Right cardiac atrium (tissue), 5 donors: Measurements from ENCODE around the gene TNFRSF11A. TPM values are rescaled to one million over a fixed set of nuclear protein-coding genes. Genes with fewer than 3 reads are reported as not detected.

Experiments
- ATAC-seq, 2 donors: fragments of 200-7000 bp; cut with Tn5 transposase; one replicate each; pipeline versions ENCODE4 v1.8.0 to v1.9.1; 2020; ENCODE audit warnings: moderate library complexity in 2 of 2, mild to moderate bottlenecking in 1 of 2
- DNase-seq, 3 donors: peaks; one replicate each; pipeline ENCODE4 v3.0.0-alpha.2; 2020
- H3K27ac ChIP-seq: one replicate; pipeline ENCODE4 v1.5.1; 2013; ENCODE audit warnings: mild to moderate bottlenecking, low read length, control low read depth, moderate library complexity
- H3K27me3 ChIP-seq: one replicate; pipeline ENCODE4 v1.6.1; 2013; ENCODE audit not compliant: control insufficient read depth, insufficient read depth
- H3K4me1 ChIP-seq: one replicate; pipeline ENCODE4 v1.6.1; 2013; ENCODE audit warnings: low read length; ENCODE audit not compliant: control insufficient read depth, insufficient read depth
- H3K4me3 ChIP-seq: one replicate; pipeline ENCODE4 v1.5.1; 2013; ENCODE audit warnings: low read length, control low read depth
- H3K9me3 ChIP-seq: one replicate; pipeline ENCODE4 v1.6.1; 2013; ENCODE audit warnings: low read length; ENCODE audit not compliant: control insufficient read depth
- WGBS: extraction: QIAGEN DNeasy Blood & Tissue Kit; methylation state at CpG from one replicate; pipeline ENCODE4 v1.1.7; 2013; 5-methylcytosine and 5-hydroxymethylcytosine counted together
- intact Hi-C, 4 donors: fragments of 100-400 bp; cut with DNase I; formaldehyde crosslinking; loops; one replicate each; pipeline versions ENCODE4 v1.11.0 to v1.14.0; 2022 to 2023
- polyA plus RNA-seq: library from polyadenylated mRNA; stranded (reverse); fragments of 200-250 nt; gene quantifications from one replicate; pipeline ENCODE4 v1.2.3, GENCODE V29; 2013
- total RNA-seq, 4 donors: library from RNA; stranded (reverse); fragmentation: NEBNext Ultra II Directional; extraction: Animal tissue kit (Norgen Biotek cat#: 25700); gene quantifications; one replicate each; pipeline ENCODE4 v1.2.1, GENCODE V29; 2021
- donor health status: healthy with polysubstance abuse.
- donor health status: DM: no; HTN: yes; CAD: no.
- donor health status: DM: no; HTN: no; CAD: no.
- donor health status: DM: no; HTN: yes; CAD: no; lungs with severe emphysema.
- donor health status: DM: yes; HTN: yes; CAD: no.

TNFRSF11A gene
- total and polyA plus RNA-seq, 5 donors = 0.43 to 4.7 (median 3.3) TPM

GRCh38 chr18:62288665-62289008 lies 36.5 kb upstream of the TNFRSF11A start:
- DNase-seq = no peak
- H3K27ac ChIP-seq = no peak overlapping the region
- WGBS = 82% methylated on average over 2 of the region's 2 CpGs
- H3K4me1 ChIP-seq = peaks cover 3% of the 10 kb centered on the region
- H3K27me3 ChIP-seq = no peaks in the 10 kb centered on the region
- H3K9me3 ChIP-seq = no peaks in the 10 kb centered on the region
- no peak overlapping the region for H3K4me3 ChIP-seq
- ATAC-seq = no peak
- intact Hi-C loops = no loop called here

DNA sequence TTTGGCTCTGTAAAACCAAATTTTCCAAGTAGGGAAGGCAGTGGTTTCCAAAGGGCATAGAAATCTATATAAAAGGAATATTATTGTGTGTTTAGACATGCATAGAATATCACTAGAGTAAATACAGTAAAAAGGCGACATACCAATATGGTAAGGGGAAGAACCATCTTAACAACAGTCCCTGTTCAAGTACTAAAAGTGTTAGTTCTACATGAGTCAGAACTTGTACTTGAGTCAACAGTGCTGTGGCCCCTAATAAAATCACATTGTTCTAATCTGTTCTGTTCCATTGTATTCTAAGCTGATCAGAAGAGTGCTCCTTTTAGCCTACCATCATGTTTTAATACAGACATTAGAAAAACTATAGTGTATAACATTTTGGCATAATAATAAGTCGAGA lies 36.1 kb upstream of the TNFRSF11A start:
- no peak for DNase-seq
- ATAC-seq = no peak
- Histone ChIP-seq H3K4me1 (peaks cover 1% of the 10 kb centered on the region), H3K4me3 (no peak overlapping the region), H3K9me3 (no peaks in the 10 kb centered on the region), H3K27me3 (no peaks in the 10 kb centered on the region), H3K27ac (no peak overlapping the region)
- intact Hi-C loops = no loop called here
- WGBS = 95% methylated on average over 2 of the region's 2 CpGs

- no peaks in the 10 kb centered on the region for H3K4me1 ChIP-seq
- no peak for ATAC-seq
- no peak overlapping the region for H3K4me3 ChIP-seq
- no peaks in the 10 kb centered on the region for H3K9me3 ChIP-seq
- no peaks in the 10 kb centered on the region for H3K27me3 ChIP-seq
- no peak overlapping the region for H3K27ac ChIP-seq
- DNase-seq = no peak
- intact Hi-C loops = no loop called here
These were observed 31.0 kb upstream of the TNFRSF11A start for GRCh38 chr18:62294073-62294472.

DNA sequence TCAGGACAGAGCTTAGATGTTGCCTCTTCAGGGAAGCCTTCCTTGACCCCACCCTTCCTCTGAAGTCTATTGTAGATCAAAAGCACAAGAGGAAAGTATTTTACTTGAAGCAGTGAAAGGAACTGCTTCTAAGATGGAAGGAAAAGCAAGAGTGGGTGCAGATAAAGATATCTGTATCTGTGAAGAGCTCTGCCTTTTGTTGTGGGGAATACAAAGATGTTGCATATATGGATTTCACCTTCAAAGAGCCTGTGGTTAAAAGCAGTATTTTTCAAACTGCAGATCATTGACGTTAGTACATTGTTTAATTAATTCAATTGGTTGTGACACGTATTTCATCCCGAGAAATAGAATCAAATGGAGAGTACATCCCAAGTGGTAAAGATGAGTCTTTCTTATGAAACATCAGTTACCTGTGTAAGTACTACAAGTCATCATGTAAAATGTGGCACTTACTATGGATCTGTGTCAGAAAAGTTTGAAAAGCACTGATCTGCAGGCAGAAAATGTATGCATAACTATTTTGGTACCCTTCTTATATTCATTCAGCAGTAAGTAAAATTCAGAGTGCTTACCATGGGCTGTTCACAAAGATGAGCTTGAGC lies 24.6 kb upstream of the TNFRSF11A start:
- no peak overlapping the region for H3K4me3 ChIP-seq
- no peaks in the 10 kb centered on the region for H3K27me3 ChIP-seq
- intact Hi-C loops = no loop called here
- H3K4me1 ChIP-seq = no peaks in the 10 kb centered on the region
- no peak overlapping the region for H3K27ac ChIP-seq
- WGBS = 96% methylated on average over 3 of the region's 3 CpGs
- no peak for DNase-seq
- ATAC-seq = no peak
- no peaks in the 10 kb centered on the region for H3K9me3 ChIP-seq

DNA sequence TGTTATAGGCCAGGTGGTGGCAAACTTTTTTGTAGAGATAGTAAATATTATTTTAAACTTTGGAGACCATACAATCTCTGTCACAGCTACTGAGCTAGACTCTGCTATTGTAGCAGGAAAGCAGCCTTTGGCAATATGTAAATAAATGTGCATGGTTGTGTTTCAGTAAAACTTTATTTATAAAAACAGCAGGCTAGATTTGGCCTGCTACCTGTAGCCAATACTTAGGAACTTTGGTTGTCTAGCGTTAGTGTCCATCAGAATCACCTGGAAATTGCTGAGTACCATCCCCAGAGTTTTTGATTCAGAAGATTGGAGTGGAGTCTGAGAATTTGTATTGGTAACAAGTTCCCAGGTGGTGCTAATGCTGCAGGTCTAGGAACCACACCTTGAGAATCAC lies 23.8 kb upstream of the TNFRSF11A start:
- intact Hi-C loops = no loop called here
- no peak for ATAC-seq
- H3K27me3 ChIP-seq = no peaks in the 10 kb centered on the region
- H3K4me3 ChIP-seq = no peak overlapping the region
- no peaks in the 10 kb centered on the region for H3K9me3 ChIP-seq
- no peak overlapping the region for H3K27ac ChIP-seq
- WGBS = 99% methylated on average over 1 of the region's 1 CpG
- no peak for DNase-seq
- no peaks in the 10 kb centered on the region for H3K4me1 ChIP-seq

DNA sequence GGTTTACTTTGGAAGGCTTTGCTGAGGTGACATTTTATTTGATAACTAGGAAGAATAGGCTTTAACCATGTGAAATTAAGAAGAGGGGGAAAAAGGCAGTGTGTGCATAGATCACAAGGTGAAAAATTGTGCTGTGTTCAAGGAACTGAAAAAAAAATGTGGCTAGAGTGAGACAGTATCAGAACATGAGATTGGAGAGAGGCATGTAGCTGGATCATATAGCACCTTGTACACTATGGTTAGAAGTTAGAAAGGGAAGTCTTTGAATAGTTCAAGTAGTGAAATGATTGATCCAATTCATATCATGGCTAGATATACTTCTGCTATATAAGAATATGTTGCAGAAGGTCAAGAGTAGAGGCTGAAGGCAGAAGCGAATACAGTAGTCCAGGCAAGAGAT lies 12.3 kb upstream of the TNFRSF11A start:
- intact Hi-C loops = no loop called here
- WGBS = 100% methylated on average over 1 of the region's 1 CpG

DNA sequence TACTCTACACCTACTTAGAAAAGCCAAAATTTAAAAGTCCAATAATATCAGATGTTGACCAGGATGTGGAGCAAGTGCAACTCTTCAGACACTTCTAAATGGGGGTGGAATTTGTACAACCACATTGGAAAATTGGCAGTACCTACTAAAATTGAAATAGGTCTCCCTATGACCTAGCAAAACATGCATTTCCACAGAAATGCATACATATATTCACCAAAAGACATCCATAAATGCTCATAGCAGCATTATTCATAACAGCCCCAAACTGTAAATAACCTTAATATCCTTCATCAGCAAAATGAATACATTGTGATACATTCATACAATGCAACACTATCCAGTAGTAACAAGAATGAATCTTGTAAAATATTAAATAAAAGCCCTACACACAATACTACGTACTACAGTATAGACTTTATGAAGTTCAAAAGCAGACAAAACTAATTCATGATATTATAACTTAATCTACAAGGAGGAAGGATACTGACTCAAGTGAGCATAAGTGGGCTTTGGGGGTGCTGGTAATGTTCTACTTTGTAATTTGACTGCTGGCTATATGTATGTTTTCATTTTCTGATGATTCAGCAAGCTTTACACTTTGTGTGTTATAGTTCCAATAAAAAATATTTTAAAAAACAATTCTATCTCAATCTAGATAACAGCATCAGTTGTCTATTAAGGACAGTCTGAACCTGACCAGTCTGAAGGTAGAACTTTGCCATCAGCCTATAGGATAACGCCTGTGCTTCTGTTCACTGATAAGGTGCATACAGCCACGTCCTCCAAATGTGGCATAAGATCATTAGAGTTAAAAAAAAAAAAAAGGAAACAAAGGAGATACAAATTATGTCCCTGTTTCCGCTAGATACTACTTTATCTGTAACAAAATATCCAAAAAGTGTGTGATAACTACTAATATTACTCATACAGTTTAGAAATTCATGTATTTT lies 6.6 kb upstream of the TNFRSF11A start:
- 67% methylated on average over 4 of the region's 4 CpGs for WGBS
- H3K27ac ChIP-seq = no peak overlapping the region
- H3K27me3 ChIP-seq = no peaks in the 10 kb centered on the region
- no peak overlapping the region for H3K4me3 ChIP-seq
- DNase-seq (no peak), ATAC-seq (no peak)
- intact Hi-C loops = no loop called here
- no peaks in the 10 kb centered on the region for H3K4me1 ChIP-seq
- no peaks in the 10 kb centered on the region for H3K9me3 ChIP-seq

More for the DNA sequence above, 12.3 kb upstream of the TNFRSF11A start:
- Histone ChIP-seq H3K27me3 (no peaks in the 10 kb centered on the region), H3K4me1 (no peaks in the 10 kb centered on the region), H3K9me3 (no peaks in the 10 kb centered on the region), H3K27ac (no peak overlapping the region), H3K4me3 (no peak overlapping the region)
- DNase-seq (no peak), ATAC-seq (no peak)

- 46% methylated on average over 3 of the region's 3 CpGs for WGBS
- H3K9me3 ChIP-seq = no peaks in the 10 kb centered on the region
- ATAC-seq (no peak), DNase-seq (no peak)
- no peak overlapping the region for H3K27ac ChIP-seq
- peaks cover 9% of the 10 kb centered on the region for H3K4me1 ChIP-seq
- H3K27me3 ChIP-seq = no peaks in the 10 kb centered on the region
- intact Hi-C loops = no loop called here
- H3K4me3 ChIP-seq = no peak overlapping the region
These were observed 3.9 kb upstream of the TNFRSF11A start for GRCh38 chr18:62321201-62321600.

DNA sequence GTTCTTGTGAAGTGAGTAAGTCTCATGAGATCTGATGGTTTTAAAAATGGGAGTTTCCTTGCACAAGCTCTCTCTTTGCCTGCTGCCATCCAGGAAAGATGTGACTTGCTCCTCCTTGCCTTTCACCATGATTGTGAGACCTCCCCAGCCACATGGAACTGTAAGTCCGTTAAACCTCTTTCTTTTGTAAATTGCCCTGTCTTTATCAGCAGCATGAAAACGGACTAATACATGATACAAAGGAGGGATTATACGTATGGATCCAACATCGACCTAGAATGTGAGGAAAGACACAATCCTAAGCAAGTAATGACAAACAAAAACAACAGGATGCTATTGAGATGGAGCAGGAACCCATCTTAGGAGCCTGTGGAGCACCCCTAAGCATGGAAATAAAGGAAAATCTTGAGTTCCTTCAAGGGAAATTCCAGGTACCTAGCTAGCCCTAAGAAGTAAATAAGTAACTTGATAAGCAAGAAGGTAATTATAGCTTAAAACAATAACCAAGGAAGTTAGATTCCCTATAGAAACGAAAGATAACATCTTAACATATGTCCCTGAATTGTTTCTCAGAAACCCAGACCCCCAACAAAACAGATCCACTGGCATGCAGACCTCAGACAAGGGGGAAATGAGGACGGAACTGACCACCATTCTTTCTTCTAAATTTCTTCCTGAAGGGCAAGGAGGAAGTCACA lies 1.5 kb upstream of the TNFRSF11A start:
- intact Hi-C loops = no loop called here
- DNase-seq (no peak), ATAC-seq (no peak)
- H3K4me3 ChIP-seq = no peak overlapping the region
- H3K27me3 ChIP-seq = no peaks in the 10 kb centered on the region
- 24% methylated on average over 6 of the region's 6 CpGs for WGBS
- H3K9me3 ChIP-seq = no peaks in the 10 kb centered on the region
- H3K27ac ChIP-seq = no peak overlapping the region
- peaks cover 9% of the 10 kb centered on the region for H3K4me1 ChIP-seq

GRCh38 chr18:62324181-62324828 lies 805 bp upstream of the TNFRSF11A start:
- WGBS = 43% methylated on average over 12 of the region's 12 CpGs
- DNase-seq = no peak
- H3K4me3 ChIP-seq = no peak overlapping the region
- intact Hi-C loops = no loop called here
- H3K27me3 ChIP-seq = no peaks in the 10 kb centered on the region
- no peak for ATAC-seq
- no peak overlapping the region for H3K27ac ChIP-seq
- H3K9me3 ChIP-seq = no peaks in the 10 kb centered on the region
- H3K4me1 ChIP-seq = peaks cover 11% of the 10 kb centered on the region
